GM10248 (cell line): ENCODE measurements around the gene RBM20.

ENCODE experiments used
- CTCF ChIA-PET: fragments of 300-600 bp; sonication (Branson Sonifier 250); formaldehyde crosslinking; extraction: SDS; loops from one replicate; lab custom pipeline; 2021; ENCODE audit warnings: antibody characterized with exemption; lab: Yijun Ruan, JAX
- POLR2A ChIA-PET: fragments of 350-650 bp; sonication (Branson Sonifier 250); formaldehyde crosslinking; extraction: SDS; loops from one replicate; lab custom pipeline; 2020; ENCODE audit warnings: antibody characterized with exemption; lab: Yijun Ruan, JAX
- DNase-seq: peaks from one replicate; pipeline ENCODE4 v3.0.0; 2012; ENCODE audit errors: extremely low spot score
- TF ChIP-seq, protein P1 (sequence below): IDR thresholded peaks from 2 replicates; pipeline ENCODE4 v1.5.1; 2012; ENCODE audit warnings: mild to moderate bottlenecking, low read depth; ENCODE audit errors: extremely low read depth, missing control alignments, control extremely low read depth

The RBM20 gene

DNA sequence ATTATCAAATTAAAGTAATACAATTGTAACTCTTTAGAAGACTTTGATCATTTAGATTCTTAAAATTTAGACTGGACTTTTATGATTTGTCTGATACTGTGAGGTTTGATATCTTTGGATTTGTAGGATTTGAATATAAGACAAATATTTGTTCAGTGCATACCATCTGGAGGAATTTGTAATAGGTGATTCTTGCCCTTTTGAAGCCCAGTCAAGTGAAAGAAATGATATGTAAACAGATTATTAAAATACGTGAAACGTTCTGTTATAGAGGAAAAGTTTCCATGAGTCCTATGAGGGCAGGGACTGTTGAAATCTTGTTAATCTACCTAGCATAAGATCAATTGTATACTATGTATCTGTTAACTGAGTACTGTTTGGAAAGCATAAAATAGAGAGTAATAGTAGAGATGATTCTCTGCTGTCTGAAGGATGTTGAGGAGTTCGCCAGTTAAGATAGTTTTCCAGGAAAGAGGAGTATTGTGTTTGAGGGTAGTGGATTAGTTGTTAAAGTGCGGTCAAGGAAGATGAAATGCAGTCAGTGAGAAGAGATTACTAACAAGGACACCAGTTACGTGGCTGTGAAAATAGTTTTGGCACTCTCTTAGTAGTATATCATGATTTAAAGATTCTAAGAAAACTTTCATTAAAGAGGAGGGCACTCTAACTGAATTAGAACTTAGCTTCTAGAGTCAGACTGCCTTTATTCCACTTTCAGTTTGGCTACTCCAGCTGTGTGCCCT, 242.0 kb downstream of the RBM20 start:
- DNase-seq, result no peak
- TF ChIP-seq, protein P1, sequence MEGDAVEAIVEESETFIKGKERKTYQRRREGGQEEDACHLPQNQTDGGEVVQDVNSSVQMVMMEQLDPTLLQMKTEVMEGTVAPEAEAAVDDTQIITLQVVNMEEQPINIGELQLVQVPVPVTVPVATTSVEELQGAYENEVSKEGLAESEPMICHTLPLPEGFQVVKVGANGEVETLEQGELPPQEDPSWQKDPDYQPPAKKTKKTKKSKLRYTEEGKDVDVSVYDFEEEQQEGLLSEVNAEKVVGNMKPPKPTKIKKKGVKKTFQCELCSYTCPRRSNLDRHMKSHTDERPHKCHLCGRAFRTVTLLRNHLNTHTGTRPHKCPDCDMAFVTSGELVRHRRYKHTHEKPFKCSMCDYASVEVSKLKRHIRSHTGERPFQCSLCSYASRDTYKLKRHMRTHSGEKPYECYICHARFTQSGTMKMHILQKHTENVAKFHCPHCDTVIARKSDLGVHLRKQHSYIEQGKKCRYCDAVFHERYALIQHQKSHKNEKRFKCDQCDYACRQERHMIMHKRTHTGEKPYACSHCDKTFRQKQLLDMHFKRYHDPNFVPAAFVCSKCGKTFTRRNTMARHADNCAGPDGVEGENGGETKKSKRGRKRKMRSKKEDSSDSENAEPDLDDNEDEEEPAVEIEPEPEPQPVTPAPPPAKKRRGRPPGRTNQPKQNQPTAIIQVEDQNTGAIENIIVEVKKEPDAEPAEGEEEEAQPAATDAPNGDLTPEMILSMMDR, result no peak
- CTCF ChIA-PET, result interaction anchor here (0.7 to 2.2 kb wide), 7 partner anchors 9 to 140 kb away, joined by 3 to 12 read pairs (median 3); no protein-coding TSS in a partner anchor
- POLR2A ChIA-PET, result no interaction called here

DNA sequence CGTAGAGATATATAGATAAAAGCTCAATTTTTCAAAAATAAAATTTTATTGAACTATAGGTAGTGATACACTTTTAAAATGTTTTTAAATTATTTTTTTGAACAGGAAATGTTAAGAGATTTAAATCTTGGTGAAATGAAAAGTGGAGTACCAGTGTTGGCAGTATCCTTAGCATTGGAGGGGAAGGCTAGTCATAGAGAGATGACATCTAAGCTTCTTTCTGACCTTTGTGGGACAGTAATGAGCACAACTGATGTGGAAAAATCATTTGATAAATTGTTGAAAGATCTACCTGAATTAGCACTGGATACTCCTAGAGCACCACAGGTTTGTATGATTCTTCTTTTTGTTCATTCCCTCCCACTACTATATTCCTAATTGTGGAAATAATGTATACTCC, 243.4 kb downstream of the RBM20 start:
- CTCF ChIA-PET, result interaction anchor here (1.0 to 2.2 kb wide), 7 partner anchors 9 to 142 kb away, joined by 3 to 12 read pairs (median 4); no protein-coding TSS in a partner anchor

More for the DNA sequence above, 243.4 kb downstream of the RBM20 start:
- TF ChIP-seq, protein P1, result no peak
- DNase-seq, result no peak
- POLR2A ChIA-PET, result interaction anchor here (1.2 kb wide), 1 partner anchor 16 kb away, joined by 3 read pairs; the partner anchor contains the start of gene PDCD4
